Effector CD4-positive, alpha-beta T cell (primary cell): ENCODE data around the gene LRCOL1.

Source experiments
- DNase-seq: peaks from one replicate; pipeline ENCODE4 v3.0.0-alpha.2; 2020

LRCOL1 gene

GRCh38 chr12:132635076-132635955 is 24.9 kb upstream of the LRCOL1 start:
- no peak for DNase-seq

- DNase-seq = no peak
These were observed 24.1 kb upstream of the LRCOL1 start for GRCh38 chr12:132634411-132634990.

- DNase-seq = no peak
These were observed 23.5 kb upstream of the LRCOL1 start for GRCh38 chr12:132633901-132634300.

- no peak for DNase-seq
These were observed 23.0 kb upstream of the LRCOL1 start for GRCh38 chr12:132633398-132633797.

- DNase-seq = no peak
These were observed 22.3 kb upstream of the LRCOL1 start for GRCh38 chr12:132632521-132633228.

GRCh38 chr12:132631666-132632065 is 21.3 kb upstream of the LRCOL1 start:
- DNase-seq = no peak

- no peak for DNase-seq
These were observed 20.3 kb upstream of the LRCOL1 start for GRCh38 chr12:132630672-132631071.

- no peak for DNase-seq
These were observed 18.9 kb upstream of the LRCOL1 start for GRCh38 chr12:132629330-132629729.

- no peak for DNase-seq
These were observed 15.5 kb upstream of the LRCOL1 start for GRCh38 chr12:132625731-132626430.

- no peak for DNase-seq
These were observed 14.7 kb upstream of the LRCOL1 start for GRCh38 chr12:132624910-132625630.

- no peak for DNase-seq
These were observed 13.9 kb upstream of the LRCOL1 start for GRCh38 chr12:132624186-132624855.

GRCh38 chr12:132623072-132623869 is 12.9 kb upstream of the LRCOL1 start:
- no peak for DNase-seq

GRCh38 chr12:132622437-132623071 is 12.2 kb upstream of the LRCOL1 start:
- no peak for DNase-seq

GRCh38 chr12:132621657-132622435 is 11.5 kb upstream of the LRCOL1 start:
- DNase-seq = no peak

GRCh38 chr12:132620899-132621656 is 10.7 kb upstream of the LRCOL1 start:
- DNase-seq = no peak

GRCh38 chr12:132620113-132620898 is 9.9 kb upstream of the LRCOL1 start:
- DNase-seq = no peak

- DNase-seq = no peak
These were observed 9.2 kb upstream of the LRCOL1 start for GRCh38 chr12:132619386-132620112.
